ENCODE results near the gene SLC38A4.

- TF ChIP-seq POLR2A (IDR thresholded peaks at IDR 0.05) = no peak
- TF ChIP-seq CTCF (IDR thresholded peaks at IDR 0.05) = no peak
Measured at GRCh38 chr12:46764005-46764404, 61.8 kb downstream of the SLC38A4 start.
